ENCODE measurements around the gene KCND1.

Gene KCND1

GRCh38 chrX:48938721-48939425, 32.8 kb downstream of the KCND1 start:
- CTCF ChIA-PET = interaction anchor here (0.7 kb wide), 1 partner anchor 168 kb away, joined by 3 read pairs; no protein-coding TSS in a partner anchor
- POLR2A ChIA-PET = no interaction called here
- no peak for DNase-seq (ENCODE audit: extremely low spot score)
- TF ChIP-seq ZNF384 (IDR thresholded peaks at IDR 0.05) (no peak), NFRKB (IDR thresholded peaks at IDR 0.05) (no peak), ELF4 (IDR thresholded peaks at IDR 0.05) (no peak), FOXA1 (IDR thresholded peaks at IDR 0.05) (no peak), SP1 (IDR thresholded peaks at IDR 0.05) (no peak), LEF1 (IDR thresholded peaks at IDR 0.05; ENCODE audit: borderline replicate concordance) (no peak), FOXK2 (IDR thresholded peaks at IDR 0.05) (no peak), CTBP1 (IDR thresholded peaks at IDR 0.05; ENCODE audit: borderline replicate concordance) (no peak), SUZ12 (IDR thresholded peaks at IDR 0.05) (no peak), ARNT (IDR thresholded peaks at IDR 0.05) (no peak), BHLHE40 (IDR thresholded peaks at IDR 0.05; ENCODE audit: borderline replicate concordance) (no peak), FOXM1 (IDR thresholded peaks at IDR 0.05; ENCODE audit: borderline replicate concordance) (no peak), L3MBTL2 (conservative IDR thresholded peaks at IDR 0.05) (no peak), TARDBP (IDR thresholded peaks at IDR 0.05) (no peak), HDGF (IDR thresholded peaks at IDR 0.05; ENCODE audit: borderline replicate concordance) (no peak)
- TF ChIP-seq, protein P1, sequence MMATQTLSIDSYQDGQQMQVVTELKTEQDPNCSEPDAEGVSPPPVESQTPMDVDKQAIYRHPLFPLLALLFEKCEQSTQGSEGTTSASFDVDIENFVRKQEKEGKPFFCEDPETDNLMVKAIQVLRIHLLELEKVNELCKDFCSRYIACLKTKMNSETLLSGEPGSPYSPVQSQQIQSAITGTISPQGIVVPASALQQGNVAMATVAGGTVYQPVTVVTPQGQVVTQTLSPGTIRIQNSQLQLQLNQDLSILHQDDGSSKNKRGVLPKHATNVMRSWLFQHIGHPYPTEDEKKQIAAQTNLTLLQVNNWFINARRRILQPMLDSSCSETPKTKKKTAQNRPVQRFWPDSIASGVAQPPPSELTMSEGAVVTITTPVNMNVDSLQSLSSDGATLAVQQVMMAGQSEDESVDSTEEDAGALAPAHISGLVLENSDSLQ (IDR thresholded peaks at IDR 0.05) = no peak

DNA sequence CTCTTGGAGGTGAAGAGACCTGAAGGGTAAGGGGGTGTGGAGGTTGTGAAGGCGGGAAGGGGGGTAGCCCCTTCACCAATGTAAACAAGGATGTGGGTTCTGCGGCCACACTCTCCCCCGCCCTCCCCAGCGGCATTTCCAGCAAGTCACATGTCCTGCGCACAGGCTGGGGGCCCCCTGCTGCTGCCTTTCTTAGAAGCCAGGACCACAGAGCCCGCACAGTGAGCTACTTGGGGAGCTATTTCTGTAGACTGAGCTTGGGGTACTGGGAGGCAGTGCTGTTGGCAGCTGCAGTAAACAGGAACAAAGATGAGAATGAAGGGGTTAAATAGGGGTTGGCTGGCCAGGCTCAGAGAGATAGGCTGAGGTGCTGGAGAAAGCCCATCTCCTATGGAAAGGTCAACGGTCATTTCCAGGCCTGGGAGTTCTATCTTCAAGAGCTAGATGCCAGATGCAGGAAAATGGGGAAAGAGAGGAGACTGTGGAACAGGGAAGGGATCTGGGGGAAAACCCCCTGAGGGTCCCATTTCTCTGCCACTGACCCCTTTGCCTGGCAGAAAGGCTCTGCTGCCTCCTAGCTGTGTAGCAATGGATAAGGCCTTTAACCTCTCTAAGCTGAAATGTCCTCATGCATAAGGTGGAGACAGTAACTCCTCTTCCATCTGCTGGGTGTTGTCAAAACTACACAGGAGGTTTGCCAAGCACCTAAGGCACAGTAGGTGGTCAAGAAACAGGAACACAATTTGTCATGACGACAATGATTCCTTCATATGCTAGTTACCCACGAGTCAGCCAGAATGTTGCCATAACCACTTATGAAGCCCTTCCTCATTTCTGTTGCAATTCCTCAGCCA, 34.4 kb downstream of the KCND1 start:
- DNase-seq (ENCODE audit: extremely low spot score) = no peak
- POLR2A ChIA-PET = no interaction called here
- CTCF ChIA-PET = interaction anchor here (1.2 kb wide), 1 partner anchor 9 kb away, joined by 3 read pairs; no protein-coding TSS in a partner anchor
- TF ChIP-seq FOXK2 (IDR thresholded peaks at IDR 0.05) = no peak
- no peak for TF ChIP-seq NFRKB (IDR thresholded peaks at IDR 0.05)
- no peak for TF ChIP-seq L3MBTL2 (conservative IDR thresholded peaks at IDR 0.05)
- no peak for TF ChIP-seq FOXM1 (IDR thresholded peaks at IDR 0.05; ENCODE audit: borderline replicate concordance)
- no peak for TF ChIP-seq LEF1 (IDR thresholded peaks at IDR 0.05; ENCODE audit: borderline replicate concordance)
- no peak for TF ChIP-seq HDGF (IDR thresholded peaks at IDR 0.05; ENCODE audit: borderline replicate concordance)
- no peak for TF ChIP-seq SP1 (IDR thresholded peaks at IDR 0.05)
- TF ChIP-seq, protein P1 (IDR thresholded peaks at IDR 0.05) = no peak
- no peak for TF ChIP-seq ARNT (IDR thresholded peaks at IDR 0.05)
- no peak for TF ChIP-seq ZNF384 (IDR thresholded peaks at IDR 0.05)
- TF ChIP-seq BHLHE40 (IDR thresholded peaks at IDR 0.05; ENCODE audit: borderline replicate concordance) = no peak

DNA sequence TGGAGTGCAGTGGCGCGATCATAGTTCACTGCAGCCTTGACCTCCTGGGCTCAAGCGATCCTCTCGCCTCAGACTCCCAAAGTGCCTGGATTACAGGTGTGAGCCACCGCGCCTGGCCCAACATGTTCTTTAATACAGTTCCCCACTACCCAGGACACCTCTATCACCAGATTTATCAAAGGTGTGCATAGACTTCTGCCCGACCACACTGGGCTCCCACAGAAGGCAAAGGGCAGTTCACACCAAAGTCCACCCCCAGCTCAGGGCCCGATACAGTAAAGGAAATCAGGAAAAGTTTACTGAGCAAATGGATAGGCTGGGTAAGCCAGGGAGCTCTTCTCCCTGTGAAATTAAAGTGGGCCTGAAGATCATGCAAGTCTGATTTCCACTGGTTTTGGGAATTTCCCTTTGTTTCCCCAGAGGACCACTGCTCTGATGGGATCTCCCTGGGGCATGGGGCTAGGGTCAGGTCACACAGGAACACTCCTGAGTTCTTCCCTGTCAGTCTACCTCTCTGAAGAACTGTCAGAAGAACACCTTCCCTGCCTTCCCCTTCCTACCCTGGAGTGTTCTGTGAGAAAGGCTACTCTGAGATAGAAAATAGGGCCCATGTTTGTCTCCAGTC, 35.1 kb downstream of the KCND1 start:
- ChIA-PET POLR2A (no interaction called here), CTCF (interaction anchor here (1.2 kb wide), 1 partner anchor 10 kb away, joined by 3 read pairs; no protein-coding TSS in a partner anchor)
- no peak for TF ChIP-seq ARNT (IDR thresholded peaks at IDR 0.05)
- no peak for TF ChIP-seq ZNF384 (IDR thresholded peaks at IDR 0.05)
- TF ChIP-seq ELF4 (IDR thresholded peaks at IDR 0.05) = no peak
- no peak for TF ChIP-seq FOXA1 (IDR thresholded peaks at IDR 0.05)
- TF ChIP-seq TARDBP (IDR thresholded peaks at IDR 0.05) = no peak
- no peak for TF ChIP-seq L3MBTL2 (conservative IDR thresholded peaks at IDR 0.05)
- TF ChIP-seq NFRKB (IDR thresholded peaks at IDR 0.05) = no peak
- no peak for TF ChIP-seq HDGF (IDR thresholded peaks at IDR 0.05; ENCODE audit: borderline replicate concordance)
- no peak for TF ChIP-seq CTBP1 (IDR thresholded peaks at IDR 0.05; ENCODE audit: borderline replicate concordance)
- DNase-seq (ENCODE audit: extremely low spot score) = no peak

DNA sequence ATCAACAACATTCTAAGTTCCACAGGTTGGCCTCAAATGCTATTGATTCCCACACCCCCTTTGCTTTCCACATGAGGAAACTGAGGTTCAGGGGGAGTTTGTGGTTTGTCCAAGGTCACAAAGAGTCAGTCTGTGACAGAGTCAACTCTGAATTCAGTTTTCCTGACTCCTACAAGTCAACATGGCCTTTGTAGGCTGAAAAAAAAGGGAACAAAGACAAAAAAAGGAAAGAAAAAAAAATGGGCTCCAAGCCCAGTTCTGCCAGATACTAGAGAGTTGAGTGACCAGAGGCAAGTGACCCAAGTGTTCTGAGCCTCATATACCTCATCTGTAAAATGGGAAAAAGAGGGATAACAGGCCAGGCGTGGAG, 36.4 kb downstream of the KCND1 start:
- no peak for TF ChIP-seq ZNF384 (IDR thresholded peaks at IDR 0.05)
- no peak for TF ChIP-seq SUZ12 (IDR thresholded peaks at IDR 0.05)
- TF ChIP-seq L3MBTL2 (conservative IDR thresholded peaks at IDR 0.05) = no peak
- no peak for TF ChIP-seq NFRKB (IDR thresholded peaks at IDR 0.05)
- no peak for TF ChIP-seq SP1 (IDR thresholded peaks at IDR 0.05)
- TF ChIP-seq, protein P1 (IDR thresholded peaks at IDR 0.05) = no peak
- TF ChIP-seq CTBP1 (IDR thresholded peaks at IDR 0.05; ENCODE audit: borderline replicate concordance) = no peak
- no peak for TF ChIP-seq ARNT (IDR thresholded peaks at IDR 0.05)
- TF ChIP-seq FOXA1 (IDR thresholded peaks at IDR 0.05) = no peak
- no peak for TF ChIP-seq TARDBP (IDR thresholded peaks at IDR 0.05)
- no peak for TF ChIP-seq FOXK2 (IDR thresholded peaks at IDR 0.05)
- no peak for TF ChIP-seq FOXM1 (IDR thresholded peaks at IDR 0.05; ENCODE audit: borderline replicate concordance)
- no peak for TF ChIP-seq BHLHE40 (IDR thresholded peaks at IDR 0.05; ENCODE audit: borderline replicate concordance)
- TF ChIP-seq LEF1 (IDR thresholded peaks at IDR 0.05; ENCODE audit: borderline replicate concordance) = no peak
- no peak for TF ChIP-seq HDGF (IDR thresholded peaks at IDR 0.05; ENCODE audit: borderline replicate concordance)
- no peak for TF ChIP-seq ELF4 (IDR thresholded peaks at IDR 0.05)
- CTCF ChIA-PET = no interaction called here
- no peak for DNase-seq (ENCODE audit: extremely low spot score)
- POLR2A ChIA-PET = no interaction called here

DNA sequence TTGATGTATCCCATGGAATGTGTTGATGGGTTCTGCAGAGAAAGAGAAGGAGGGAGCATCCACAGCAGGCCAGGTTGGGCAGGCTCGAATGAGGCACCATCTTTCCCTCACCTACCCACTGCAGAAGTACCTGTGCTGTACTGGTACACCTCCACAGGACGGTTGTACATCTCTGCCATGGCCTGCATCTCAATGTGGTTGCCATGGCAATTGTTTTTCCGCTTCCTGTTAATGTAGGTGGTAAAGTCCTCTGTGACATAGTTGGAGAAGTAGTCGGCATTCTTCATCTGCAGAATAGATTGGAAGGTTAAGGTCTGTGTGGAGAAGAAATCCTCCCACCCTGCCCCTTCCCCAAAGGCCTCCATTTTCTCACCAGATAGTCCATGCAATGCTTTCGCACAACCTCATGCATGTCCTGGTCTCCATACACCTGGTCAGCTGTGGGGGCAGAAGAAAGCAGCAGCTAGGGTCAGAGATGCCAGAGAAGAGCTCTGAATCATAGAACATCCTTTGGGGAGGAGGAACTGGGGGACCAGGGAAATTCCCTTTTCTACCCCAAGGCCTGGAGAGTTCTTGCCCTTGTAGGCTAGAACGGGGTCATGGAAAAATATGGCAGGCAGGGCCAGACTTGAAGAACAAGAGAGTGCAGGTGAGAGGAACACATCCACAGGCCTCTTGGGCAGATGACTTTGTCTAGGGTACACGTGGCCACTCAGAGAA, 36.9 kb downstream of the KCND1 start:
- ChIA-PET CTCF (no interaction called here), POLR2A (no interaction called here)
- TF ChIP-seq CTBP1 (IDR thresholded peaks at IDR 0.05; ENCODE audit: borderline replicate concordance) (no peak), L3MBTL2 (conservative IDR thresholded peaks at IDR 0.05) (no peak), SP1 (IDR thresholded peaks at IDR 0.05) (no peak), NFRKB (IDR thresholded peaks at IDR 0.05) (no peak), ARNT (IDR thresholded peaks at IDR 0.05) (no peak), FOXM1 (IDR thresholded peaks at IDR 0.05; ENCODE audit: borderline replicate concordance) (no peak), ELF4 (IDR thresholded peaks at IDR 0.05) (no peak), FOXA1 (IDR thresholded peaks at IDR 0.05) (no peak), HDGF (IDR thresholded peaks at IDR 0.05; ENCODE audit: borderline replicate concordance) (no peak), BHLHE40 (IDR thresholded peaks at IDR 0.05; ENCODE audit: borderline replicate concordance) (no peak), SUZ12 (IDR thresholded peaks at IDR 0.05) (no peak), TARDBP (IDR thresholded peaks at IDR 0.05) (no peak), ZNF384 (IDR thresholded peaks at IDR 0.05) (no peak), FOXK2 (IDR thresholded peaks at IDR 0.05) (no peak), LEF1 (IDR thresholded peaks at IDR 0.05; ENCODE audit: borderline replicate concordance) (no peak)
- TF ChIP-seq, protein P1 (IDR thresholded peaks at IDR 0.05) = no peak
- DNase-seq (ENCODE audit: extremely low spot score) = no peak
